GM12864 (cell line): Measurements from ENCODE around the gene NLGN2.

ENCODE experiments used
- DNase-seq: peaks from one replicate; pipeline ENCODE4 v3.0.0-alpha.2; 2011; ENCODE audit warnings: low read depth
- H3K4me3 ChIP-seq: 2 replicates; pipeline ENCODE4 v1.5.1; 2011; ENCODE audit warnings: mild to moderate bottlenecking, low read depth, low read length, control low read depth
- TF ChIP-seq, protein P1 (sequence below): IDR thresholded peaks from 2 replicates; pipeline ENCODE4 v1.5.1; 2011; ENCODE audit warnings: low read depth, mild to moderate bottlenecking, moderate library complexity, low read length, control low read depth, inconsistent platforms; ENCODE audit errors: missing control alignments

NLGN2 gene

DNA sequence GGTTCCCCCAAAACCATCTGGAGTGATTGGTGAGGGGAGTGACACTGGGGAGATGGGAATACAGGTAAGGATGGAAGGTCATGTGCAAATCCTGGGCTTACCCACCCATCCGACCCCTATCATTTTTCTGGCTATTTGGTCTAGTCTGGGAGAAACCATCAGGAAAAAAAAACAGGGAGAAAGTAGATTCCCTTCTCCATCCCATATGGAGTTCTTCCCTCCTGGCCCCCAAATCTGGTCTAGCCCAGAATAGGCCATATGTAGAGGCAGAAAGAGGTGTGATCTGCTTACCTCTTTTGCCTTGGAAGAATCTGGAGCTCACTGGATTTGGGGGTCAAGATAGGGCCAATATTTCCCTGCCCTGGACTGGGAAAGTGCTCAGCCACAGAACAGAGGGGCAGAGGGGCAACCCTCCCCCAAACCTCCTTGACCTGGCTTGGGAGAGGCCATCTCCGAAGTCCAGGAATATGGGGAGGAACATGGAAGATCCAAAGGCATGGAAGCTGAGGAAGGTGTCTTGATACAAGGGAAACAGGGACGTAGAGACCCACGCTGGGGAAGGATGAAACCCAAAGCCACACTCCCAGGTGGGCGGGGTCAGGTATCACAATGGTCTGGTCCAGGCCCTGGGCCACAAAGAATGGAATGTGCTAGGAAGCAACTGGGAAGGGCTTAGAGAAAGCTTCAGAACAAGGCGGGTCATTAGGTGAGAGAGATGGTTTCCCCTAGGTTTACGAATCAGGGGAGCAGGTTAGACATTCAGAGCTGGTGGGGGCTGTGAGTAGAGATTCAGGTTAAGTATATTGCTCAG is 53.4 kb downstream of the NLGN2 start:
- no peak overlapping the region for H3K4me3 ChIP-seq
- TF ChIP-seq, protein P1, sequence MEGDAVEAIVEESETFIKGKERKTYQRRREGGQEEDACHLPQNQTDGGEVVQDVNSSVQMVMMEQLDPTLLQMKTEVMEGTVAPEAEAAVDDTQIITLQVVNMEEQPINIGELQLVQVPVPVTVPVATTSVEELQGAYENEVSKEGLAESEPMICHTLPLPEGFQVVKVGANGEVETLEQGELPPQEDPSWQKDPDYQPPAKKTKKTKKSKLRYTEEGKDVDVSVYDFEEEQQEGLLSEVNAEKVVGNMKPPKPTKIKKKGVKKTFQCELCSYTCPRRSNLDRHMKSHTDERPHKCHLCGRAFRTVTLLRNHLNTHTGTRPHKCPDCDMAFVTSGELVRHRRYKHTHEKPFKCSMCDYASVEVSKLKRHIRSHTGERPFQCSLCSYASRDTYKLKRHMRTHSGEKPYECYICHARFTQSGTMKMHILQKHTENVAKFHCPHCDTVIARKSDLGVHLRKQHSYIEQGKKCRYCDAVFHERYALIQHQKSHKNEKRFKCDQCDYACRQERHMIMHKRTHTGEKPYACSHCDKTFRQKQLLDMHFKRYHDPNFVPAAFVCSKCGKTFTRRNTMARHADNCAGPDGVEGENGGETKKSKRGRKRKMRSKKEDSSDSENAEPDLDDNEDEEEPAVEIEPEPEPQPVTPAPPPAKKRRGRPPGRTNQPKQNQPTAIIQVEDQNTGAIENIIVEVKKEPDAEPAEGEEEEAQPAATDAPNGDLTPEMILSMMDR = no peak
- DNase-seq = no peak

DNA sequence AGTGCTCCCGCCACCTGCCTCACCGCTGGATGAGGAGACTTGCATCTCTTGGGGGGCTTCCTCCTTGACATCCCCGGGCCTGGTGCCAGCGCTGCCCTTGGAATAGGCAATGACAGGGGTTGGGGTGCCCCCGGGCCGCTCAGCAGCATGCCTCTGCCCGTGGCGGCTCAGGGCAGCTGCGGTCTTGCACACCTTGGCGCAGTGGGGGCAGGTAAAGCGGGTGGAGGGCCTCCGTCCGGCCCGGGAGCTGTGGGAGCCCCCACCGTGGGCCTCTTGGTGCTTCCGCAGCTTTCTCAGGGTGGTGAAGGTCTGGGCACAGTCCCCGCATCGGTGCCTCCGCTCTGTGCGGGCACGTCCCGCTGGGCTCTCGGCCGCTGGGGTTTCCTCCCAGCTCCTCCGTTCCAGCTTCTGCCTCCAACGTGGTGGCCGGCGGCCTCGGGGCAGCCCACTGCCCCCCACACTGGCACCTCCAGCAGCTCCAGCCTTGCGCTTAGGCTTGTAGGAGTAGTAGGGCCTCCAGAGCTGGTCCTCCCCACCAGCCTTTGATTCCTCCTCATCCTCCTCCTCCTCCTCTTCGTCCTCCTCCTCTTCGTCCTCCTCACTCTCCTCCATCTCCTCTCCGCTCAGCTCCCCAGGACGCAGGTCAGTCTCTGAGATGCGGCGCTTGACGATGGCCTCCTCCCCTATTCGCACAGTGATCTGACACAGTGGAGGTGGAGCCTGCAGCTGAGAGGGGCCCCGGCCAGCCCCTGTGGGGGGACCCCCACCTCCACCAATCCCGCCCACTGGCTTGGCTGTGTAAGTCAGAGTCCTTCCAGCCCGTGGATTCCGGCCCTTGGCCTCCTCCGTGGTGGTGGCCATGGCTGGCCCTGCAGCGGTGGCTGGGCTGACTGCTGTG is 55.1 kb downstream of the NLGN2 start:
- H3K4me3 ChIP-seq = no peak overlapping the region
- TF ChIP-seq, protein P1 = no peak
- no peak for DNase-seq

DNA sequence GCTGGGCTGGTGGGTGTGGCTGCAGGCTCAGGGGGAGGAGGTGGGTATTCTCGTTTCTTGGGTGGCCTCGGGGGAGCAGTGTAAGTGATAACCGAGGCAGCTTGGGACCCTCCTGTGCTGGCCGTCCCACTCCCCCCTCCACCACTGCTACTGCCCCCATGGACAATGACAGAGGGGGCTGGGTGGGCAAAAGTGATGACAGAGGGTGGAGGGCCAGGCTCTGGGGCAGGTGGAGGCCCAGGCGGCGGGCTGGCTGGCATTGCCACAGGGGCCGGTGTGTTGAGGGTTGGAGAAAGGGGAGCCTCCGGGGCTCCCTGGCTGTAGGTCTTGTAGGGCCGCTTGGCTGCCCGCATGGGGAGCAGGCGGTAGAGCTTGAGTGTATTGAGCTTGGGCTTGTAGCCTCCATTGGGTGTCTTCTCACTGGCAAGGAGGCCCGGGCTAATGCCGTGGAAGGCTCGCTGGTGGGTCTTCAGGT is 55.8 kb downstream of the NLGN2 start:
- H3K4me3 ChIP-seq = no peak overlapping the region
- TF ChIP-seq, protein P1 = no peak
- DNase-seq = no peak

DNA sequence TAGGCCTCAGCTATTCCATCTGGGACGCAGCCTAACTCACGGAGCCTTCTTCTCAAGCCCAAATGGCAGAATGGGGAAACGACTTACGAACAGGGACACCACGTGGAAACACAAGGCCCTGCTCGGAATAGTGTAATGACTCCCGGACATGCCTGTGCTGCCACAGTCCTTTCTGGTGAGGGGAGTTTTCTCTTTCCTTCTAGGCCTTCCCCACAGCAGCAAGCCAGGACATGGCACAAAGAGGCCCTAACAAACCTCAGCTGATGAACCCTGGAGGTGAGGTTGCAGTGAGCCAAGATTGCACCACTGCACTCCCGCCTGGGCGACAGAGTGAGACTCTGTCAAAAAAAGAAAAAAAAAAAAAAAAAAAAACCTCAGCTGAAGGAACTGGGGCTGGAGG is 56.4 kb downstream of the NLGN2 start:
- DNase-seq = no peak
- TF ChIP-seq, protein P1 = no peak
- H3K4me3 ChIP-seq = no peak overlapping the region

DNA sequence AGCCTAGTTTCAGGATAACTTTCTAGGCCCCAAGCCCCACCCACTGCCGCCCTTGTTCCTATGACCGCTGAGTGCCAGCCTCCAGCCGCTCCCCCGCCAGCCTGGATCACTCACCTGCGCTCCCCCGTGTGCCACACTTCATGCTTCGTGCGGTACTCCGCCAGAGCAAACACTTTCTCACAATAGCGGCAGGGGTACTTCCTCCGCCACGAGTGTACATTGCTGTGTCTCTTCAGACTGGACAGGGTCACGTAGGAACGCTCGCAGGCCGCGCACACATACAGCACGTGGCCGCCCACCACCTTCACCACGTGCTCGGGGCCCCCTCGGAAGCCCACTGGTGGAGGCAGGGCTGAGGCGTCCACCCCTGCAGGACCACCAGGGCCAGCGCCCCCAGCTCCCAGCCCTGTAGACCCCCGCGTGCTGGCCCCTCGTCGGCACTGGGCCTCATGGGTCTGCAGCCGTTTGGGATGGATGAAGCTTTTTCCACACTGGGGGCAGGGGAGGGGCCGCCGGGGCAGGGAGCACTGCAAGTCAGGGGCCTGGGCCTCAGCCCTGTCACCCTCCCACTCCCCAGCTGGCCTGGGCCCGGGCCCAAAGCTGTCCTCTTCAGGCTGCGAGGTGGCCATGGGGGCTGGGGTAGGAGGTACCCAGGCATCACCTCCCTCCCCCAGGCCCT is 58.1 kb downstream of the NLGN2 start:
- TF ChIP-seq, protein P1 = no peak
- no peak overlapping the region for H3K4me3 ChIP-seq
- no peak for DNase-seq

DNA sequence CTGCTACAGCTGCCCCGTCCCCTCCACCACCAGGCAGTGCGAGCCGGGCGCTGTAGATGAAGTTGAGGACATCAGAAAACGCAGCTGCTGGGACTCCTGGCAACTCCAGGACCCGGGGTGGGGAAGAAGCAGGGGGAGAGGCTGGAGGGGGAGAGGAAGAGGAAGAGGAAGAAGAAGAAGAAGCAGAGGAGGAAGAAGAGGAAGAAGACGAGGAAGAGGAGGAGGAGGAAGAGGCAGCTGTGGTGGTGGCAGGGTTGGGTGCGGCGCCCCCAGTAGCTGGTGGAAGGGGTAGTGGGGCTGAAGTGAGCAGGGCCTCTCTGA is 58.6 kb downstream of the NLGN2 start:
- H3K4me3 ChIP-seq = no peak overlapping the region
- DNase-seq = no peak
- TF ChIP-seq, protein P1 = no peak
